NCI-H748 treated with DMSO at 0.1 percent for 48 hours (cell line): Measurements from ENCODE around the gene TTC39B.
"Not testable (repeated sequence)": the region's sequence is repeated elsewhere in the genome, so short reads cannot be mapped to it uniquely, and the experiment has no call there.

Source experiments
- DNase-seq: peaks from one replicate; lab custom pipeline; 2025; lab: John Stamatoyannopoulos, UW

The TTC39B gene

GRCh38 chr9:15306757-15307522 is at the start of gene TTC39B:
TSS of gene TTC39B (minus strand) at chr9:15307216. CDS start at chr9:15307125, 91 bp downstream.
- DNase-seq: peak; percentile 92

GRCh38 chr9:15355669-15356068 is 48.7 kb upstream of the TTC39B start:
- DNase-seq: no peak

- DNase-seq: no peak
These were observed 47.7 kb upstream of the TTC39B start for GRCh38 chr9:15354713-15355112.

GRCh38 chr9:15353892-15354291 is 46.9 kb upstream of the TTC39B start:
- no peak for DNase-seq

GRCh38 chr9:15352306-15352705 is 45.3 kb upstream of the TTC39B start:
- no peak for DNase-seq

GRCh38 chr9:15349892-15350761 is 43.1 kb upstream of the TTC39B start:
- peak; percentile 84 for DNase-seq

- DNase-seq: no peak
These were observed 39.8 kb upstream of the TTC39B start for GRCh38 chr9:15346837-15347236.

GRCh38 chr9:15344191-15344590 is 37.2 kb upstream of the TTC39B start:
- no peak for DNase-seq

- no peak for DNase-seq
These were observed 26.4 kb upstream of the TTC39B start for GRCh38 chr9:15333376-15333881.

GRCh38 chr9:15332939-15333338 is 25.9 kb upstream of the TTC39B start:
- DNase-seq: no peak

GRCh38 chr9:15329539-15330109 is 22.6 kb upstream of the TTC39B start:
- no peak for DNase-seq

GRCh38 chr9:15328946-15329345 is 21.9 kb upstream of the TTC39B start:
- DNase-seq: no peak

- DNase-seq: not testable (repeated sequence)
These were observed 15.7 kb upstream of the TTC39B start for GRCh38 chr9:15322695-15323094.

- DNase-seq: not testable (repeated sequence)
These were observed 12.6 kb upstream of the TTC39B start for GRCh38 chr9:15319661-15320060.

GRCh38 chr9:15317836-15318235 is 10.8 kb upstream of the TTC39B start:
- no peak for DNase-seq

GRCh38 chr9:15311607-15312006 is 4.6 kb upstream of the TTC39B start:
- no peak for DNase-seq

GRCh38 chr9:15310107-15310850 is 3.3 kb upstream of the TTC39B start:
- DNase-seq: no peak

GRCh38 chr9:15308511-15308910 is 1.5 kb upstream of the TTC39B start:
- no peak for DNase-seq

GRCh38 chr9:15307523-15307841 is 466 bp upstream of the TTC39B start:
- DNase-seq: no peak

GRCh38 chr9:15306068-15306756 is 804 bp downstream of the TTC39B start:
- peak; percentile 87 for DNase-seq

- DNase-seq: no peak
These were observed 1.5 kb downstream of the TTC39B start for GRCh38 chr9:15305470-15305869.
